NCI-H2196 (cell line): ENCODE measurements around the gene TMTC1.
"Not testable (repeated sequence)": the region's sequence is repeated elsewhere in the genome, so short reads cannot be mapped to it uniquely, and the experiment has no call there.

Experiments
- DNase-seq: peaks from one replicate; lab custom pipeline; 2025; ENCODE audit not compliant: unreplicated experiment; lab: John Stamatoyannopoulos, UW

TMTC1 gene

DNA sequence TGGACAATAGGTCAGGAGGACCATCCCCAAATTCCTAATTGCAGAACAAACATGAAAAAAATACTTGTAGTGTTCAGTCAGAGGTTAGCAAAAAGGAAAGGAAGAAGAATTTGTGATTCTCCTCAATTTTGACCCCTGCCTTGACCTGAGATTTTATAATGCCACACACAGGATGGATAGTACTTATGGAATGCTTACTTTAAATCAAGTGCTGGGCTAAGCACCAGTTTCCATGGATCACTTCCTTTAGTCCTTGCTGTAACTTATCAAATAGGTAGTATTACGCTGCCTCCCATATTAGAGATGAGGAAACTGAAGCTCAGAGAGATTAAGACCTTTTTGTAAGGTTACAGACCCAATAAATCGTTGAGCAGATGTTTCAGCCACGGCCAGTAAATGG lies 205.0 kb downstream of the TMTC1 start:
- DNase-seq: no peak

DNA sequence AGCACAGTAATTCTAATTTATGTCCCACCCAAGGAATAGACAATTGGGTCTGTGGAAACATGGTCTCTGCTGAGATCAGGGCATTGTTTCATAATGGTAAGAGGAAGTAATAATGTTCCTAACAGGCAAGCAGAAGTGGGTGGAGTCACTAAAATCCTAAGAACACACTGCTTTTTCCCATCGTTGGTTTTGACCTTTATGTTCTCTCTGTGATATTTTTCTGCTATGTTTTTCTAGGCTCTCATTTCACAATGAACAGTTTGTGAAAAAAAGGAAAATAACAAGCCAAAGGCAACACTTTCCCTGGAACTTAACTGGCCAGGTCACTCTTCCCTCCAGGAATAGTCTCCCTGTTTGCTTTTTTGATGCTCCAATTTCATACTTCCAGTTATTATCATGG lies 205.7 kb downstream of the TMTC1 start:
- DNase-seq: no peak

DNA sequence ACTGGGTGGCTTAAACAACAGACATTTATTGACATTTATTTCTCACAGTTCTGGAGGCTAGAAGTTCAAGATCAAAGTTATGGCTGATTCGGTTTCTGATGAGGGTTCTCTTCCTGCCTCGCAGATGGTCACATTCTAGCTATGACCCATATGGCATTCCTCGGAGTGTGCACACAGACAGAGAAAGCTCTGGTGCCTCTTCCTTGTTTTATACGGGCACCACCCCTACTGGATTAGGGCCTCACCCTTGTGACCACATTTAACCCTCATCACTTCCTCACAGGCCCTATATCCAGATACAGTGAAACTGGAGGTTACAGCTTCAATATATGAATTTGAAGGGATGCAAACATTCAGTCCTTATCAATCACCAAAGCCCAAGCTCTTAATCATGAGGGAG lies 209.2 kb downstream of the TMTC1 start:
- DNase-seq: no peak

DNA sequence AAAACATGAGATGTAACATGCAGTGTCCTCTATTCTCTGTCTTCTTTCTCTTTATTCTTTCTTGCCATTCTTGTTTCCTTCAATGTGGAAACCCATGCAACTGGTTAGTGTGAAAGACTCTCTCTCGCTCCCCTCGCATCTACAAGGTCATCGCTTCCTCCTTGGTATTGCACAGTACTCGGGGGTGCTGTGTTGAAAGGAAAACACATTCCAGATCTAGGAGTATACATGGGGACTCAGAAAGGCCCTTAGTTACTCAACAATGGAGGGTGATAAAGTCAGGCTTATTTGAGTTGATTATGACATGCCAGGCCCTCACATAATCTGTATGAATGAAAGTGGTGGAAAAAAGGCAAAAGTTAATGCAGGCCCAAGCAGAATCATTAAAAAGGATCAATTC lies 210.8 kb downstream of the TMTC1 start:
- no peak for DNase-seq

DNA sequence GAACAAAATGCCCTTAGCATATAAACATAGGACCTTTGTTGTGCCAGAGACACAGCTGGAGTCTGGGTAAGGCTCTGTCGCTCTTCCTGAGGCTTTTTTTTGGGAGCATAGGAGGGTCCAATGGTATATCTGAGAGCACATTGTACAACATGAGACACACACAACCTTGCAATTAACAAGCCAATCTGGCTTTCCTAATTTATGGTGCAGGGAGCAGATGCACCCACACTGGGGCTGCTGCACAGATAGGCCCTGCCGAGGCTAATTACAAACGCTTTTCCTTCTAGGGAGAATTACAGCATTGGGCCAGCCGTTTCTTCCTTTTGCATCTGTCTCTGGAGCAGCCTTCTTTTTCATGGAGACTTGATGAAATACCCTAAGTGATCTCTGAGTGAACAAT lies 211.3 kb downstream of the TMTC1 start:
- no peak for DNase-seq

DNA sequence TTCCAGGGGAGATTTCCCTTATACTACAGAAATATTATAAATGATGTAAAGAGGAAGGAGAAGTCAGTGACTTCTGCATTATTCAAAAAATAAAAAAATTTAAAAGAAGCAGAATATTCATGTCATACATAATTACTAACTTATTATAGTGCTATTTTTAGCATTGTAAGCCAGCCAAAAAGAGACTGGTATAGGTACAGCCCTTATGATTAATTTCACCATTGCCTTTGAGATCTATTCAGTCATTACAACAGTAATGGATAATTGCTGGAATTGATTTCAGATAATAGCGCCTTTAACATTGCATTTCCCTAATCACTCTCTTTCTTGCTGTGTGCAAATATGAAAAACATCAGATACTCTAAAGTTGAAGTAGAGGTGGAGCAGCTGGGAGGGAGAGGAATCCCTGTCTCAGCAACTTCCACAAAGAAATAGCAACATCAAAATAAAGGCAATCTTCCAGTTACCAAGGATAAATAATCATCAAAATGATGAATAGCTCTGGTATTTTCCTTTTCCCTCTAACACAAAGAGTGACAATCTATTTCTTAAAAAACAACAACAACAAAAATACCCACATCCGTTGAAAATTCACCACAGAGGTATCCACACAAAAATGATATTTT lies 214.5 kb downstream of the TMTC1 start:
- no peak for DNase-seq

DNA sequence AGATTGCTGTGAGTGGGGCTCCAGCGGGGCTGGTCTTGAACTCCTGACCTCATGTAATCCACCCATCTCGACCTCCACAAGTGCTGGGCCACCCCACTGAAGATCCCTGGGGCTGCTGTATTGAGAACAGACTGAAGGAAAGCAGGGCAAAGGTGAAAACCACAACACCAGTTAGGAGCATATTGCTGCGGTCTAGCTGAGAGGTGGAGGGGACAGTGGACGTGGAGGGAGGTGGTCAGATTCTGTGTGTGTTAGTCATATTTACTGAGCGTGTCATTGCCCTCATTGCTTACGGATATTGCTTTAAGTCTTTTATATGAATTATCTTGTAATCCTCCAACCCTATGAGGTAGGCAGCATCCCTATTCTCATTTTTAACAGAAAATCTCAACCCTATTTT lies 217.3 kb downstream of the TMTC1 start:
- no peak for DNase-seq

DNA sequence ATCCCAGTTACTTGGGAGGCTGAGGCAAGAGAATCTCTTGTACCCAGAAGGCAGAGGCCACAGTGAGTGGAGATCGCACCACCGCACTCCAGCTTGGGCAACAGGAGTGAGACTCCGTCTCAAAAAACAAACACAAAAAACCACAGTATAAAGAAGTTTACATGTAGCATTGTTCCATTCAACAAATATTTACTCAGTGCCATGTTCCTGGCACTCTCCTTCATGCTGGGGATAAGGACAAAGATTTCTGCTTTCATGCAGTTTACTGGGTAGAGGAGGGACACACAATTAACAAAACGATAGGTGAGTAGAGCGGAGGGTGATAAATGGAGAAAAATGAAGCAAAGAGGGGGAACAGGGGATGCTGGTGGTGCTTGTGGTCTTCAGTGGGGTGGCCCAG lies 218.0 kb downstream of the TMTC1 start:
- DNase-seq: no peak

DNA sequence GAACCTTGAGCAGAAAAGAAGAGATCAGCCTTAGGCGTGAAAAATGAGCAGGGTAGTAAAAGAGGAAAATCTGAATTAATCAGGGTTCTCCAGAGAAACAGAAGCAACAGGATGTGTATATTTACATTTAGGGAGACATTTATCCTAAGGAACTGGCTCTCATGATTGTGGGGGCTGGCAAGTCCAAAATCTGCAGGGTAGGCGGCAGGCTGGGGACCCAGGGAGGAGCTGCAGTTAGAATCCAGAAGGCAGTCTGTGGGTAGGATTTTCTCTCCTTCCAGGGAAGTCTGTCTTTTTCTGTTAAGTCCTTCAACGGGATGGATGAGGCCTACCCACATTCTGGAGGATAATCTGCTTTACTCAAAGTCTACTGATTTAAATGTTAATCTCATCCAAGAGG lies 218.8 kb downstream of the TMTC1 start:
- no peak for DNase-seq

DNA sequence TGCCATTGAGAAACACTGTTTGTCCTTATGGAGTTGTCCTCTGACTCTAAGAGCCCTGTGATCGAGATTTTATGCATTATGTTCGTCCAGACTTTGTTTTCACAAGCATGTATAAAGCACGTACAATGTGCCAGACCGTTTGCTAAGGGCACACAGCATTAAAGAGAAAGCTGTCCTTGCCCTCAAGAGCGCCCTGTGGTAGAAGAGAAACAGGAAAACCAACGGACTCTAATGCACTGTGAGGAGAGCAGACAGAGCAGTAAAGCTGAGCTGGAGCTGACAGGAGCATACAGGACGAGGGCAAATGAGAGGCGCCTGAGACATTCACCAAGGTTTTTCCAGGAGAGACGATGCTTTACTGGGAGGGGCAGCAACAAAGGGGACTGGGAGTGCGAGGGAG lies 220.1 kb downstream of the TMTC1 start:
- DNase-seq: no peak

DNA sequence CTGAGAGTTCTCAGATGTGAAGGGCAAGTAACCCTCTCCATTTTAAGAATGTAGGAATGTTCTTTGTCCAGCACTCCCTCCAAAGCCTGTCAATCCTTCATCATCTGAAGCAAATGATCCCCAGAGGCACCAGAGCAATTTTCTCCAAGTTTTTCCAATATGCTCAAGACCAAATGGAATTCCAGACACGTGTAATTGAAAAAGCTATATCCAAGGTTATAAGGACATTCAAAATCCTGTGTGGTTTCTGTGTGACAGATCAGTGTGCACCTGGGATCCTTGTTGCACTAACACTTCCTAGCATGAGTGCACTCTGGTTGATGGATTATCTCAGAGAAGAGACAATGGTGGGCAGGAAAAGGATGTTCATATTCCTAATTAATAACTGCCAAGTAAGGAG lies 220.7 kb downstream of the TMTC1 start:
- no peak for DNase-seq

DNA sequence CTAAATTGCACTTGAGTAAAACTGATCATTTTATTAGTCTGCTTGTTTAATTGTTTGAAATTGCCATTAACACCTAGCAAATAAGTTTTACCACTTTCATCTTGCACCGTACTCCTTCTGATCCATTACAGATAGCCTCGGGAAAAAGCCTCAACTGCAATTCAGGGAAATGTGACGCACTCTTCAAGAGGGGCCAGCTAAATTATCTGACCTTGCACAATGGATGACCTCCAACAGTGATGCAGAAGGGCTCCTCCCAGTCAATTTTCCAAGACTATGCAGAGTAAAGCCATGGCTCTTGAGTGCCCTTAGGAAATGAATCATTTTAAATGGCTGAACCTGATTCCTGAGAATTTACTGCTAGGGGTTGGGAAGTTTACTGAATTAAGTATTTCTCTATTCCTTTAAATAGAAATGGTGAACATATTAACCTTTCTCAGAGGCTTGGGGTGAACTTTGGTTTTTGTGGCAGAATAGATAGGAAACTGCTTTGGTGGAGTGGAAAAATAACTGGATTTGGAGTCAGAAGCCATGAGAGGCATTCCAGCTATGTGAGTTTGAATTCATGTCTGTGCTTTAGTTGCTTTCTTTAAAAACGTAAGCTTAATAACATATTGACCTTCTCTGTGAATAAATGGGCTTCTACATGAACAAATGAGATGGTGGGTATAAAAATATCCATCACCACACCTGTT lies 221.5 kb downstream of the TMTC1 start:
- no peak for DNase-seq

DNA sequence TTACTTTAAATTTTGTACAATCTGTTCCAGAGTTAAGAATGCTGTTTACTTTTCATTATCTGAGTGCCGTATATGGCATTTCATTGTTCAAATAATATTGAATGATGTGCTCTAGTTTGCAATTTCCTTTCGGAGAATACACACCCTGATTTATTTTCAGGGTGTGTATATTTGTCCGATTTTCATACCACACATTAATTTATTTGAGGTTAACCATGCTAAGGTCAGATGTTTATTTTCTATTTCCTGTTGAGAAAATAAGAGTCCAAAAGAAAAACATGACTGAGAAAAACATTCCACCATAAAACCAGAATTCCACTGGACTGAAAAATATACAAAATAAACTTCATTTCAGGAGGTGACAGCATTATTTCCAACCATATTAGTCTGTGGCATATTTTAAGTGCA lies 222.1 kb downstream of the TMTC1 start:
- DNase-seq: no peak

DNA sequence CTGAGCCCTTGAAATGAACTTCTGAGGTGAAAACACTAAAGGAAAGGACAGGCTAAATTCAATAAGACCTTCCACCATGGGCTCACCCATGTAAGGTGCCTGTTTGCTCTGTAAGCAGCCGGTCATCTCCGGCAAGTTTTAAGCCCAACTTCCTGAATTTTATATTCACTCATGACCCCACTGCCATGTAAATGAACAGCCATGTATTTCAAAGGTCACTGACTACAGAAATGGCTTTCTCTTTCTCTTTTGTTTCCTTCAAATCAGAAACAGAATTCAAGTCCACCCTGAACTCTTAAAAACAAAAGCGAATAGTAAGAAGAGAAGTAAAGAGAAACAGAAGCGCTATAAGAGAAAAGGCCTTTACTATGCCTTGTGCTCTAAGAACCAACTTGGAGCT lies 224.5 kb downstream of the TMTC1 start:
- DNase-seq: no peak

DNA sequence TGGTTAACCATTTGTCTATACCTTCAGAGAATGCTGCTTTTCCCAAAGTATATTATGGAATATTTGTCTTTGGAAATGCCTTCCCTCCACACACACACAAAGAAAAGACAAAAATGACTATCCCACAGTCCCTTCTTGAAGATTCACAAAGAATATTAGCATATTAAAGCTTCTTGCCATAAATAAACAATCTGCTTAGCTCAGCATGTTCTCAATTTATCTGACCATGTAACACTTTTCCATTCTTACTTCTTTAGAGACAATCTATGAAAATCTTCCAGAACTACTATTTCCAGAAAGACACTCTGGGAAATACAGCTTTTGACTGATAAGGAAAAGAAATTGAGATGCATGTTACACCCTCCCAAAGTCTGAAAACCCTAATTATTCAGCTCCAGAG lies 227.4 kb downstream of the TMTC1 start:
- no peak for DNase-seq

DNA sequence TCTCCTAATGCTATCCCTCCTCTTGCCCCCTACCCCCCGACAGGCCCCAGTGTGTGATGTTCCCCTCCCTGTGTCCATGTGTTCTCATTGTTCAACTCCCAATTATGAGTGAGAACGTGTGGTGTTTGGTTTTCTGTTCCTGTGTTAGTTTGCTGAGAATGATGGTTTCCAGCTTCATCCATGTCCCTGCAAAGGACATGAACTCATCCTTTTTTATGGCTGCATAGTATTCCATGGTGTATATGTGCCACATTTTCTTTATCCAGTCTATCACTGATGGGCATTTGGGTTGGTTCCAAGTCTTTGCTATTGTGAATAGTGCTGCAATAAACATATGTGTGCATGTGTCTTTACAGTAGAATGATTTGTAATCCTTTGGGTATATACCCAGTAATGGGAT lies 228.3 kb downstream of the TMTC1 start:
- not testable (repeated sequence) for DNase-seq

DNA sequence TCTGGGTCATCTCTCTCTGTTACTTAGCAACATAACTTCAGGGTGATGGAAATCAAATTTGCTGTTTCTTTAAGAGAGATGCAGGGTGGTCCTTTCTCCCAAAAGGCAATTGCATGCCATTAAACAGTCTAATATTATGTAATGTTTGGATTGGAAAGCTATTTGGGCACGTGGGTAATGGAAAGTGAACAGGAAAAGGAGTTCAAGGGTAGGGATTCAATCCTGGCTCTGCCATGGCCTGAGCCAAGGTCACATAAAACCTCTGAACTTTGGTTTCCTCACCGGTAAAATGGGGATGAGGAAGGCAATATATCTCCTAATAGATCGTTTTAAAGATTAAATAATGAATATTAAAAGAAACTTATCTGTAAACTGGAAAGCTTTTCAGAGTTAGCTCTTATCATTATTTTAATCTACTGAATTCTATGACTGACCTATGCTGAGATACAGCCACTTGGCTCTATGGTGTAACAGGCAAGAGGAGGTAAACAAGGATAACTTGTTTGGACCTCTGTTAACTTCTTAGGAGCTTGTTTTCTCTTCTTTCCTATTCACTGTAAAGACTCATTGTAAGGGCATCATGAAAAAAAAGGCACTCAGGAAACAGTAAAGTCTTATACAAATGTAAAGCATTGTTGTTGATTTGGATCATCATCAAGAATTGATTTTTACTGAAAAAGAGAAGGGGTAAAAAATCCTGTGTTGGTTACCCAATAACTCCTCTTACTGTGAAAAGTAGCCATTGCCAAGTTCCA lies 230.6 kb downstream of the TMTC1 start:
- no peak for DNase-seq

DNA sequence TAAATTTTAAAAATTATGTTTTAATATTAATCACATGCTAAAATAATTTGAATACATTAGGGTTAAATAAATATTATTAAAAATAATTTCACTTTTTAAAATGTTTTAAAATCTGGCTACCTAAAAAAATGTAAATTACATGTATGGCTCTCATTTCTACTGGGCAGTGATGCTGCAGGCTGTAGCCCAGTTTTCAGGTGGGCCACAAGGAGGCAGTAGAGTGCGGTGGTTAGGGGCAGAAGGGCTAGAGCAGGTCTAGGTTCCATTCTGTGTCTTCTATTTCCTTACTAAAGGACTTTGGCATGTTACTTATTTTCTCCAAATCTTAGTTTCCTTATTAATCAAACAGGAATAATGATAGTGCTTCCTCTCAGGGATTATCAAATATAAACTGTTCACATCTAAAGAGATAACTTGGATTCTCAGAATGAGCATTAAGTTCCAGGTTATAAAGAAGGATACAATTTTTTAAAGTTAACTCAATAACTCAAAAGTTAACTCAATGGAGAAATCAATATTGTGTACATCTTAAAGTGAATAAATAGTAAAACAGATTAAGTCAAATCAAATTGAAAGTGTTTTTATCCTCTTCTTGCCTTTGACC lies 231.3 kb downstream of the TMTC1 start:
- DNase-seq: peak; percentile 63

DNA sequence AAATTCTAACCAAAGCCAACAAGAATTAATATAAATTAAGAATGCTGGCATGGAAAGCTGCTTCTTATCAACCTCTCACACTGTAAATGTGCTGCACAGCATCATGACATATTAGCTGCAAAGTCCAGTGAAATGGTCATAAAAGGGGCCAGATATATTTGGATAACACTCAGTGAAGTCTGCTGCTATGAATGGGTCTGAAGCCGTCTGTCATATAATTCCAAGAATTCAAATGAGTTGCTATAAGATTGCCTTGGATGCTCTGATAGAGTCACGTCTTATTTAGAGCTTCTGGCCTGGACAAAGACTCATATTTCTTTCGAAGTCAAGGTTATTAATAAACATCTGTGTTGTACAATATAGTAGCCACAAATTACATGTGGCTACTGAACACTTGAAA lies 231.9 kb downstream of the TMTC1 start:
- DNase-seq: no peak

DNA sequence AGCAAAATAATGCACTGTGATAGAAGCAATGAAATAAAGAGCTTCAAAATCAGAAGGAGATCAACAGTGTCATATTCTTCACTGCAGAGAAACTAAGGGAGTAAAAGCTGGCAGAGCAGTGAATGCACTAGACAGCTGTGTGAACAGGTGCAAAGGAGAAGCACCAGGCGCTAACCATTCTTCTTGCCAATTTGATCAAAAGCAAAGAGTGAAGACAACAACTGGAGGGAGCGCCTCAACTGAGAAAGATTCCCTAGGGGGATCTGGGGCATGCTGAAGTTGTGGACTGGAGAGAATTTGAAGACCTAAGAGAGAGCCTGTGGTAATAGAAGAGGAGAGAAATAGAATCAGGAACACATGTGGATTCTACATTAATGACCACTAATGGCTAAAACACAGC lies 235.9 kb downstream of the TMTC1 start:
- no peak for DNase-seq

DNA sequence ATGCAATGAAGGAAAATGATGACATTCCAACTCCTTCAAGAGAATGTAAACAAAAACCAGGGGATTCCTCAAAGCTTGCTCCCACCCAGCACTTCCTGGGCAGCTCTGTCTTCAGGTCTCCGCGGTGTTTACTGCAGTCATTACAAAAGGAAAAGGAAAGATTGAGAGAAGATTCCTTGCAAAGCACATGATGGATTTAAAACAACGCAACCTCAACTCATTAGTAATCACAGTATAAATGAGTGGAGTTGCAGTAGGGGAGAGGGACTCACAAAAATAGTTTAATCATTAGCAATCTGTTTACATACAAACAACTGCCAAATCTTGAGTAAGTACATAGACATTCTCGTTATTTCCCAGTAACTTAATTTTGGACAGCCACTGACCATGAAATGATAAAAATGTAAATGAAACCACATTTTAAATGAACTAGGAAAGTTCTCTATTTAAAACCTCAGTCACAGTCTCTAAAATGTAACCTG lies 236.6 kb downstream of the TMTC1 start:
- no peak for DNase-seq

DNA sequence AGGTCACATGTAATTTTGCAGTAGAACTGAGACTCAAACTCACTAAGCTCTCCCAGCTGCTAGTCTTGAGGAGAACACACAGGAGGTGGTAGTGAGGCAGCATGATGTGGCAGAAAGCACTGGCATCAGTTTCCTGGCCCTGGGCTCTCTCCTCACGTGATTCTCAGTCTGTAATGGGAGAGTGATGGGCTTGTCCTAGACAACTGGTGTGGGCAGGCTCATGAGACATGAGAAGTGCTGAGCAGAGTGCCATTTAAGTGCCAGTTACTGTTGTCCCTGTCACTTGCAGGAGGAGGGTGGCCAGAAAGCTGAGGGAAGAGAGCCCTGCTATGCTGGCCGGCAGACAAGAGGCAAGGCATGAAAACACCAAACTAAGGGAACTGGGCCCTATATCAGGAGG lies 237.7 kb downstream of the TMTC1 start:
- DNase-seq: no peak
